D721Med (cell line): ENCODE data around the gene STRIT1.

ENCODE experiments used
- DNase-seq: peaks from one replicate; pipeline ENCODE4 v3.0.0; 2011; ENCODE audit warnings: low spot score; ENCODE audit not compliant: insufficient read length
- FAIRE-seq: peaks from 2 replicates; lab custom pipeline; 2011; peaks lifted over from hg19 to GRCh38; lab: Jason Lieb, UNC
- CTCF ChIP-seq: IDR thresholded peaks from 2 replicates; pipeline ENCODE4 v1.5.1; 2012; ENCODE audit warnings: mild to moderate bottlenecking, control low read depth; ENCODE audit not compliant: insufficient read depth; ENCODE audit errors: missing control alignments

The STRIT1 gene

GRCh38 chr3:155332716-155333115 lies 39.2 kb upstream of the STRIT1 start:
- DNase-seq (no peak), FAIRE-seq (no peak)
- no peak for TF ChIP-seq CTCF

- FAIRE-seq (no peak), DNase-seq (no peak)
- no peak for TF ChIP-seq CTCF
Observed at GRCh38 chr3:155331078-155331477, 37.6 kb upstream of the STRIT1 start.

- DNase-seq (no peak), FAIRE-seq (no peak)
- no peak for TF ChIP-seq CTCF
Observed at GRCh38 chr3:155330370-155330769, 36.9 kb upstream of the STRIT1 start.

- TF ChIP-seq CTCF: no peak
- DNase-seq: no peak
- FAIRE-seq: no peak
Observed at GRCh38 chr3:155329513-155330048, 36.1 kb upstream of the STRIT1 start.

GRCh38 chr3:155327871-155328270 lies 34.4 kb upstream of the STRIT1 start:
- TF ChIP-seq CTCF: no peak
- FAIRE-seq (no peak), DNase-seq (no peak)

GRCh38 chr3:155327430-155327829 lies 33.9 kb upstream of the STRIT1 start:
- DNase-seq (no peak), FAIRE-seq (no peak)
- no peak for TF ChIP-seq CTCF

- no peak for DNase-seq
- no peak for FAIRE-seq
- no peak for TF ChIP-seq CTCF
Observed at GRCh38 chr3:155326901-155327300, 33.4 kb upstream of the STRIT1 start.
